Measurements from ENCODE around the gene NSUN4.
"Not testable (repeated sequence)": the region's sequence is repeated elsewhere in the genome, so short reads cannot be mapped to it uniquely, and the experiment has no call there.

NSUN4 gene

GRCh38 chr1:46340404-46341221 lies at the start of gene NSUN4:
Gene NSUN4 (plus strand): TSS chr1:46340807. CDS start chr1:46340827, 20 bp downstream.
- DNase-seq = peak; percentile 89

- no peak for DNase-seq
Observed at GRCh38 chr1:46295306-46295705, 45.3 kb upstream of the NSUN4 start.

- no peak for DNase-seq
Observed at GRCh38 chr1:46298387-46298786, 42.2 kb upstream of the NSUN4 start.

GRCh38 chr1:46300673-46301405 lies 39.8 kb upstream of the NSUN4 start:
- DNase-seq = no peak

GRCh38 chr1:46301406-46301807 lies 39.2 kb upstream of the NSUN4 start:
- DNase-seq = no peak

GRCh38 chr1:46301808-46302640 lies 38.6 kb upstream of the NSUN4 start:
- DNase-seq = peak; percentile 48

- DNase-seq = no peak
Observed at GRCh38 chr1:46302641-46303037, 38.0 kb upstream of the NSUN4 start.

GRCh38 chr1:46303038-46303871 lies 37.4 kb upstream of the NSUN4 start, which contains the start of the genes LRRC41 and UQCRH:
Gene LRRC41 (minus strand): TSS chr1:46303616. CDS start chr1:46303322, 294 bp downstream.
Gene UQCRH (plus strand): TSS chr1:46303698. CDS start chr1:46303767, 69 bp downstream.
- DNase-seq = peak; percentile 96

- DNase-seq = no peak
Observed at GRCh38 chr1:46303872-46304326, 36.7 kb upstream of the NSUN4 start.

GRCh38 chr1:46306159-46306530 lies 34.5 kb upstream of the NSUN4 start:
- DNase-seq = no peak

GRCh38 chr1:46309401-46310159 lies 31.0 kb upstream of the NSUN4 start:
- no peak for DNase-seq

GRCh38 chr1:46310321-46310720 lies 30.3 kb upstream of the NSUN4 start:
- DNase-seq = no peak

- DNase-seq = no peak
Observed at GRCh38 chr1:46315669-46316403, 24.8 kb upstream of the NSUN4 start.

- DNase-seq = no peak
Observed at GRCh38 chr1:46317323-46317722, 23.3 kb upstream of the NSUN4 start.

GRCh38 chr1:46319301-46319700 lies 21.3 kb upstream of the NSUN4 start:
- DNase-seq = not testable (repeated sequence)

- DNase-seq = not testable (repeated sequence)
Observed at GRCh38 chr1:46319960-46320914, 20.4 kb upstream of the NSUN4 start.

GRCh38 chr1:46322191-46322590 lies 18.4 kb upstream of the NSUN4 start:
- DNase-seq = not testable (repeated sequence)

- not testable (repeated sequence) for DNase-seq
Observed at GRCh38 chr1:46325285-46326076, 15.1 kb upstream of the NSUN4 start.

Measured in CD4-positive, alpha-beta T cell treated with Interleukin-17A for 1 hour (primary cell).